GM21526 (cell line): ENCODE results near the gene CREB1.
"Not testable (repeated sequence)": the region's sequence is repeated elsewhere in the genome, so short reads cannot be mapped to it uniquely, and the experiment has no call there.

Experiments
- ATAC-seq: cut with Tn5 transposase; IDR thresholded peaks from one replicate; pipeline ENCODE4 v1.9.1; 2021; ENCODE audit warnings: moderate library complexity; ENCODE audit not compliant: unreplicated experiment, low FRiP score

Gene CREB1

GRCh38 chr2:207646582-207646981 lies 116.8 kb downstream of the CREB1 start:
- not testable (repeated sequence) for ATAC-seq
